Esophagus muscularis mucosa (tissue), 4 donors: ENCODE results near the gene GRID2. TPM values are rescaled to one million over a fixed set of nuclear protein-coding genes. Genes with fewer than 3 reads are reported as not detected.

Experiments
- DNase-seq: peaks from one replicate; pipeline ENCODE4 v3.0.0-alpha.2; 2017; ENCODE audit errors: extremely low spot score
- H3K27ac ChIP-seq, 4 donors: fragments of 200-600 bp; sonication (generic); replicated peaks in 1 of 4; 1 replicate in 3 of 4; 2 replicates in 1 of 4; pipeline ENCODE4 v1.5.1; 2016 to 2019; ENCODE audit warnings: mild to moderate bottlenecking in 1 of 4
- H3K27me3 ChIP-seq, 4 donors: fragments of 200-600 bp; sonication (generic); one replicate each; pipeline versions ENCODE4 v1.5.1 to v1.6.0; 2016 to 2019
- H3K36me3 ChIP-seq, 4 donors: fragments of 200-600 bp; sonication (generic); one replicate each; pipeline ENCODE4 v1.5.1; 2016 to 2019
- H3K4me1 ChIP-seq, 4 donors: fragments of 200-600 bp; sonication (generic); one replicate each; pipeline ENCODE4 v1.5.1; 2016 to 2019
- H3K4me3 ChIP-seq, 4 donors: fragments of 200-600 bp; sonication (generic); 1 replicate in 2 of 4; 2 replicates in 2 of 4; pipeline ENCODE4 v1.5.1; 2016 to 2019; ENCODE audit warnings: mild to moderate bottlenecking in 4 of 4, moderate library complexity in 1 of 4
- H3K9me3 ChIP-seq, 4 donors: fragments of 200-600 bp; sonication (generic); 1 replicate in 3 of 4; 2 replicates in 1 of 4; pipeline ENCODE4 v1.5.1; 2016 to 2019
- EP300 ChIP-seq: sonication (generic); formaldehyde crosslinking; IDR thresholded peaks from one replicate; pipeline ENCODE4 v1.6.1; 2017; ENCODE audit warnings: antibody characterized with exemption
- POLR2A ChIP-seq: fragments of 450-650 bp; IDR thresholded peaks from one replicate; pipeline ENCODE4 v1.6.1; 2017; ENCODE audit warnings: antibody characterized with exemption, moderate library complexity, mild to moderate bottlenecking, low read depth
- POLR2AphosphoS5 ChIP-seq, 2 donors: sonication (generic); formaldehyde crosslinking; IDR thresholded peaks; one replicate each; pipeline ENCODE4 v1.6.1; 2017; ENCODE audit warnings: antibody characterized with exemption in 2 of 2
- WGBS: methylation state at CpG from one replicate; pipeline ENCODE4 v1.1.5; 2018; 5-methylcytosine and 5-hydroxymethylcytosine counted together
- intact Hi-C: fragments of 100-400 bp; cut with DNase I; formaldehyde crosslinking; loops from one replicate; pipeline ENCODE4 v1.15.1; 2023
- total RNA-seq, 4 donors: library from RNA; depleted of rRNA; stranded (reverse); fragments of >200 nt; gene quantifications; one replicate each; pipeline versions ENCODE4 v1.1.0 to v1.2.1, GENCODE V29; 2016
- TF ChIP-seq, protein P1 (sequence below), 3 experiments: fragments of 200-600 bp in 2 of 3; fragments of 450-650 bp in 1 of 3; sonication (generic) in 2 of 3; IDR thresholded peaks; one replicate each; pipeline ENCODE4 v1.5.1; 2017 to 2019; ENCODE audit warnings: antibody characterized with exemption in 3 of 3, mild to moderate bottlenecking in 2 of 3, moderate library complexity in 1 of 3

Gene GRID2
- total RNA-seq, 4 donors from 2014 or later: 0.06 to 0.17 TPM; not detected in 2

DNA sequence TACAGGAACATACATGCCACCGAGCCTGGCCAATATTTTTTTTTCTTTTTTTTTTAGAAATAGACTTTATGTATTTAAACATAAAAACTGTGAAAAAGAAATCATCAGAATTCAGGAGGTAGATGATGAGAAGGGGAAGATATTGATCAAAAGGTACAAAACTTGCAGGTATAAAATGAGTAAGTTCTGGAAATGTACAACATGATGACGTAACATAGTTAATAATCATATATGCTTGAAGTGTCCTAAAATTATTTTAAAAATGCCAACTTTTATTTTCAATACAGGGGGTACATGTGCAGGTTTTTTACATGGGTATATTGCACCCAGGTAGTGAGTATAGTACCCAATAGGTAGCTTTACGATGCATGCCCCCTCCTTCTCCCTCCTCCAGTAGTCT, 337.6 kb downstream of the GRID2 start:
- H3K4me3 ChIP-seq: no peak overlapping the region
- TF ChIP-seq, protein P1, sequence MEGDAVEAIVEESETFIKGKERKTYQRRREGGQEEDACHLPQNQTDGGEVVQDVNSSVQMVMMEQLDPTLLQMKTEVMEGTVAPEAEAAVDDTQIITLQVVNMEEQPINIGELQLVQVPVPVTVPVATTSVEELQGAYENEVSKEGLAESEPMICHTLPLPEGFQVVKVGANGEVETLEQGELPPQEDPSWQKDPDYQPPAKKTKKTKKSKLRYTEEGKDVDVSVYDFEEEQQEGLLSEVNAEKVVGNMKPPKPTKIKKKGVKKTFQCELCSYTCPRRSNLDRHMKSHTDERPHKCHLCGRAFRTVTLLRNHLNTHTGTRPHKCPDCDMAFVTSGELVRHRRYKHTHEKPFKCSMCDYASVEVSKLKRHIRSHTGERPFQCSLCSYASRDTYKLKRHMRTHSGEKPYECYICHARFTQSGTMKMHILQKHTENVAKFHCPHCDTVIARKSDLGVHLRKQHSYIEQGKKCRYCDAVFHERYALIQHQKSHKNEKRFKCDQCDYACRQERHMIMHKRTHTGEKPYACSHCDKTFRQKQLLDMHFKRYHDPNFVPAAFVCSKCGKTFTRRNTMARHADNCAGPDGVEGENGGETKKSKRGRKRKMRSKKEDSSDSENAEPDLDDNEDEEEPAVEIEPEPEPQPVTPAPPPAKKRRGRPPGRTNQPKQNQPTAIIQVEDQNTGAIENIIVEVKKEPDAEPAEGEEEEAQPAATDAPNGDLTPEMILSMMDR (IDR thresholded peaks at IDR 0.05): no peak
- no peak for TF ChIP-seq POLR2A
- TF ChIP-seq EP300: no peak
- no peak for TF ChIP-seq POLR2AphosphoS5 (IDR thresholded peaks at IDR 0.05)
- no peak for DNase-seq
- H3K36me3 ChIP-seq: no peaks in the 10 kb centered on the region
- H3K27ac ChIP-seq: no peak overlapping the region
- intact Hi-C loops: no loop called here
- H3K4me1 ChIP-seq: no peaks in the 10 kb centered on the region
- H3K27me3 ChIP-seq: no peaks in the 10 kb centered on the region
- no peaks in the 10 kb centered on the region for H3K9me3 ChIP-seq
- 89% methylated on average over 3 of the region's 3 CpGs for WGBS

DNA sequence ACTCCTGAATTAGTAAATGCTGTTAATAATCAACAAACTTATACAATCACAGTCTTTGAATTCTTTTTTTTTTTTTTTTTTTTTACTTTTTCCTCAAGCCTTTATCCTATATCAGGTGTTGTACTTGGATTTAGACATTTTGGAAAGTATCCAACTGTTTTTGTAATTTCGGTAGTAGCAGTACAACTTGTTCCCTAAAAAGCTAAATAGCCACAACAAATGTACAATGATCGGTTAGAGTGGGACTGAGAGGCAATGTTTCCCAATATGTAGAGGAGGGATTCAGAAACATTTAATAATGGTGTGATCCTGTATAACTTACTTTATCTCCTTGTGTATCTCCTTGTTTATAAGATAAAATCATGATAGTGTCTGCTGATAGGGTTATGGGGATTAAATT, 343.1 kb downstream of the GRID2 start:
- 79% methylated on average over 2 of the region's 2 CpGs for WGBS
- Histone ChIP-seq H3K36me3 (no peaks in the 10 kb centered on the region), H3K4me1 (no peaks in the 10 kb centered on the region), H3K9me3 (no peaks in the 10 kb centered on the region), H3K27ac (no peak overlapping the region), H3K4me3 (no peak overlapping the region), H3K27me3 (no peaks in the 10 kb centered on the region)
- intact Hi-C loops: no loop called here
- no peak for TF ChIP-seq POLR2AphosphoS5 (IDR thresholded peaks at IDR 0.05)
- no peak for TF ChIP-seq EP300
- TF ChIP-seq, protein P1 (IDR thresholded peaks at IDR 0.05): no peak
- no peak for TF ChIP-seq POLR2A
- no peak for DNase-seq

- Histone ChIP-seq H3K9me3 (no peaks in the 10 kb centered on the region), H3K27ac (no peak overlapping the region), H3K36me3 (no peaks in the 10 kb centered on the region), H3K4me3 (no peak overlapping the region), H3K27me3 (no peaks in the 10 kb centered on the region), H3K4me1 (no peaks in the 10 kb centered on the region)
- DNase-seq: no peak
- intact Hi-C loops: no loop called here
- TF ChIP-seq EP300: no peak
- TF ChIP-seq POLR2A: no peak
- TF ChIP-seq, protein P1 (IDR thresholded peaks at IDR 0.05): no peak
- TF ChIP-seq POLR2AphosphoS5 (IDR thresholded peaks at IDR 0.05): no peak
Measured at GRCh38 chr4:92651536-92651935, 347.8 kb downstream of the GRID2 start.

GRCh38 chr4:92654084-92654483, 350.3 kb downstream of the GRID2 start:
- no peaks in the 10 kb centered on the region for H3K27me3 ChIP-seq
- H3K4me3 ChIP-seq: no peak overlapping the region
- no peak for TF ChIP-seq POLR2A
- TF ChIP-seq POLR2AphosphoS5 (IDR thresholded peaks at IDR 0.05): no peak
- TF ChIP-seq, protein P1 (IDR thresholded peaks at IDR 0.05): no peak
- no peak for TF ChIP-seq EP300
- no peak for DNase-seq
- no peak overlapping the region for H3K27ac ChIP-seq
- no peaks in the 10 kb centered on the region for H3K4me1 ChIP-seq
- H3K36me3 ChIP-seq: no peaks in the 10 kb centered on the region
- intact Hi-C loops: no loop called here
- no peaks in the 10 kb centered on the region for H3K9me3 ChIP-seq

DNA sequence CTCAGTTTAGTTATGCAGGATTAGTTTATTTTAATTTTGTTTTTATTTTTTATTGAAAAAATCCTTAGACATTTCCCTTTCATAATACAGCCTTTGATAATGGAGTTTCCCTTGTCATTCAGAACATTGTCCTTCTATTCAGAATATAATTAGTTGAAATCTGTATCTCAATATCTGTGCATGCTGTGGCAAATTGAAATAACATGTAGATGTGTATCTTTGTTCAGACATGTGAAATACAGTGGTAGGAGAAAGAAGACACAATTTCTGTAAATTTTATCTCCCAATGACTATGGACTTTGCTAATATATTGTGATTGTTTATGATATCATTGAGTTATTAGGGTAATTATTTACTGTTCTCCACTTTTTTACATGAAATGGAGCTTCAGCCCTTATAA, 353.9 kb downstream of the GRID2 start:
- TF ChIP-seq POLR2AphosphoS5 (IDR thresholded peaks at IDR 0.05) (no peak), EP300 (no peak), POLR2A (no peak)
- TF ChIP-seq, protein P1 (IDR thresholded peaks at IDR 0.05): no peak
- Histone ChIP-seq H3K9me3 (no peaks in the 10 kb centered on the region), H3K27me3 (no peaks in the 10 kb centered on the region), H3K36me3 (no peaks in the 10 kb centered on the region), H3K4me3 (no peak overlapping the region), H3K4me1 (no peaks in the 10 kb centered on the region), H3K27ac (no peak overlapping the region)
- DNase-seq: no peak
- intact Hi-C loops: no loop called here
